Heart left ventricle (tissue), 16 donors: Measurements from ENCODE around the gene C1orf159. TPM values are rescaled to one million over a fixed set of nuclear protein-coding genes. Genes with fewer than 3 reads are reported as not detected.
A peak's percentile ranks its signal among the peaks of the same experiment; 100 is the strongest.
"Not testable (repeated sequence)": the region's sequence is repeated elsewhere in the genome, so short reads cannot be mapped to it uniquely, and the experiment has no call there.

Experiments
- ATAC-seq, 4 donors: fragments of 200-7000 bp; cut with Tn5 transposase; one replicate each; pipeline ENCODE4 v1.9.1; 2020 to 2022; ENCODE audit warnings: moderate library complexity in 4 of 4, mild to moderate bottlenecking in 3 of 4, moderate number of reproducible peaks in 1 of 4
- DNase-seq, 5 donors: peaks; one replicate each; pipeline ENCODE4 v3.0.0-alpha.2; 2020
- H3K27ac ChIP-seq, 12 donors: fragments of 200-600 bp; sonication (generic) in 4 of 12; one replicate each; pipeline versions ENCODE4 v1.5.0 to v1.8.0; 2016 to 2022; ENCODE audit warnings: mild to moderate bottlenecking in 2 of 12
- H3K27me3 ChIP-seq, 9 donors: fragments of 200-600 bp; sonication (generic) in 2 of 9; one replicate each; pipeline versions ENCODE4 v1.5.1 to v1.8.0; 2016 to 2022; ENCODE audit warnings: mild to moderate bottlenecking in 3 of 9
- H3K36me3 ChIP-seq, 9 donors: fragments of 200-600 bp; sonication (generic) in 2 of 9; one replicate each; pipeline versions ENCODE4 v1.5.0 to v1.8.0; 2018 to 2022; ENCODE audit warnings: mild to moderate bottlenecking in 2 of 9
- H3K4me1 ChIP-seq, 12 donors: fragments of 200-600 bp; sonication (generic) in 4 of 12; one replicate each; pipeline versions ENCODE4 v1.5.0 to v1.8.0; 2016 to 2022; ENCODE audit warnings: mild to moderate bottlenecking in 3 of 12
- H3K4me3 ChIP-seq, 12 donors: fragments of 200-600 bp; sonication (generic) in 4 of 12; one replicate each; pipeline versions ENCODE4 v1.5.0 to v1.8.0; 2017 to 2022; ENCODE audit warnings: mild to moderate bottlenecking in 9 of 12, moderate library complexity in 4 of 12
- H3K9me3 ChIP-seq, 12 donors: fragments of 200-600 bp; sonication (generic) in 4 of 12; one replicate each; pipeline versions ENCODE4 v1.5.0 to v1.8.0; 2016 to 2022; ENCODE audit warnings: mild to moderate bottlenecking in 1 of 12
- POLR2A ChIP-seq, 2 donors: fragments of 450-650 bp; IDR thresholded peaks; one replicate each; pipeline ENCODE4 v1.6.1; 2017; ENCODE audit warnings: antibody characterized with exemption in 2 of 2, mild to moderate bottlenecking in 2 of 2, moderate library complexity in 2 of 2
- WGBS, 4 donors: extraction: QIAGEN DNeasy Blood & Tissue Kit in 2 of 4; methylation state at CpG; one replicate each; pipeline versions ENCODE4 v1.1.5 to v1.1.7; 2013 to 2018; 5-methylcytosine and 5-hydroxymethylcytosine counted together
- intact Hi-C, 10 donors: fragments of 100-400 bp; cut with DNase I; formaldehyde crosslinking; loops; one replicate each; pipeline versions ENCODE4 v1.11.1 to v1.14.2; 2022
- polyA plus RNA-seq, 2 donors: library from polyadenylated mRNA; stranded (reverse); fragments of 200-250 nt; gene quantifications; one replicate each; pipeline ENCODE4 v1.2.3, GENCODE V29; 2013
- total RNA-seq, 9 donors: library from RNA; depleted of rRNA in 2 of 9; stranded (reverse); fragments of >200 nt in 2 of 9; fragmentation: NEBNext Ultra II Directional in 3 of 9; extraction: Animal tissue kit (Norgen Biotek cat#: 25700) in 3 of 9; gene quantifications; one replicate each; pipeline versions ENCODE4 v1.1.0 to v1.2.4, GENCODE V29; 2016 to 2023
- TF ChIP-seq, protein P1 (sequence below), 12 donors: fragments of 200-600 bp; sonication (generic) in 4 of 12; IDR thresholded peaks; one replicate each; pipeline versions ENCODE4 v1.5.0 to v1.8.0; 2018 to 2022; ENCODE audit warnings: antibody characterized with exemption in 12 of 12, mild to moderate bottlenecking in 5 of 12
- donor health status: ischemic (EF 13 %, LVEDD 7.1; RV severe dilation, severe dysfunction).
- donor health status: healthy with polysubstance abuse.
- donor health status: DM: no; HTN: yes; CAD: no.
- donor health status: DM: no; HTN: no; CAD: no.
- donor health status: ischemic (EF 25% LVEDD 6.9; RV normal size, moderate dysfunction).
- donor health status: ischemic (EF 25% LVEDD 5.7; RV mildly dilated, moderate dysfunction).
- donor health status: healthy.
- donor health status: DM: yes; HTN: yes; CAD: no.
- donor health status: ischemic (EF 35%, LVEDD 5.7; RV mildly dilated, moderate dysfunction).
- donor health status: nonischemic (EF 11% LVEDD 7.7; RV severe dilation, severe dysfunction).
- donor health status: DM: yes; HTN: yes; CAD: no.
- donor health status: PGD.
- donor health status: ischemic (EF 29% LVEDD 5.4; RV normal size, mild dysfunction).
- donor health status: nonischemic (EF 23%, LVEDD 6.1; RV moderate dilation, normal function).

C1orf159 gene
- total and polyA plus RNA-seq, 11 donors, result 3.7 to 7.2 (median 4.4) TPM

DNA sequence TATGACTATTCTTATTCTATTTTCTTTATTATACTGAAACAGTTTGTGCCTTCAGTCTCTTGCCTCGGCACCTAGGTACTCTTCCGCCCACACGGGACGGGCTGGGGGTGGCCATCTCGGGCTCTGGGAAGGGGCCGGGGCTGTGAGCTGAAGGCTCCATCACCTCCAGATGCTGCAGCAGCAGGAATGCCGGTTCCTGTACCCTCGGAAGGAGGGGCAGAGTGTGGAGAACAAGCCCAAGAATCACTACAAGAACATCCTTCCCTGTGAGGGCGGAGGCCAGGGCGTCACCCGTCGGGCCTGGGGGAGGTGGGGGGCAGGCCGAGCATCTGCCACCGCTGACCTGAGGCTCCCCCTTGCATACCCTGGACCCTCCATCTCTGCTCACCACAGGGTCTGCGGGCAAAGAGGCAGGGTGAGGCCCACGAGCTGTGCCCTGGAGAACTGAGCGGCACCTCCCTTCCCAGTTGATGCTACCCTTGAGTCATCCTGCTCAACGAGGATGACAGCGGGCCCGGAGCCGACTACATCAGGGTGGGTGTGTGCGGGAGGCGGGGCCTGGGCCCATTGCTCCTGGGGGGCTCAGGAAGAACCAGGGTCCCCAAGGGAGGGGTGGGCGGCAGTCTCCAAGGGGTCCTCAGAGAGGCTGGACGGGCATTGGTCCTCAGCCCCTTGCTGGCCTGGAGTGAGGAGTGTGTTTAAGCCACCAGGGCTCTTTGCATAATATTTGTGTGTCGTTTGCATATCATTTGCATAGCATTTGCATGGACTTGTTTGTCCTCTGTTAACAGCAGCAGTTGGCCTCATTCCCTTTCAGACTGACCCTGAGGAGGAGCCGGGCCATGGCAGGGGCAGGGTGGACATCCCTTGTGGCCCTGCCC lies 49.2 kb downstream of the C1orf159 start:
- intact Hi-C loops, result no loop called here
- WGBS, 4 donors, result 63 to 70% (median 66%) methylated on average over 17 to 27 of the region's 27 CpGs
- Histone ChIP-seq H3K36me3 (no peaks in the 10 kb centered on the region), H3K4me1 (peaks cover 0 to 36% (median 15%) of the 10 kb centered on the region in 12 donors), H3K4me3 (no peak overlapping the region), H3K9me3 (no peaks in the 10 kb centered on the region), H3K27me3 (peaks cover 14 to 79% (median 50%) of the 10 kb centered on the region in 9 donors), H3K27ac (no peak overlapping the region)
- DNase-seq (no peak), ATAC-seq (no peak)
- no peak for TF ChIP-seq POLR2A (IDR thresholded peaks at IDR 0.05)
- TF ChIP-seq, protein P1, sequence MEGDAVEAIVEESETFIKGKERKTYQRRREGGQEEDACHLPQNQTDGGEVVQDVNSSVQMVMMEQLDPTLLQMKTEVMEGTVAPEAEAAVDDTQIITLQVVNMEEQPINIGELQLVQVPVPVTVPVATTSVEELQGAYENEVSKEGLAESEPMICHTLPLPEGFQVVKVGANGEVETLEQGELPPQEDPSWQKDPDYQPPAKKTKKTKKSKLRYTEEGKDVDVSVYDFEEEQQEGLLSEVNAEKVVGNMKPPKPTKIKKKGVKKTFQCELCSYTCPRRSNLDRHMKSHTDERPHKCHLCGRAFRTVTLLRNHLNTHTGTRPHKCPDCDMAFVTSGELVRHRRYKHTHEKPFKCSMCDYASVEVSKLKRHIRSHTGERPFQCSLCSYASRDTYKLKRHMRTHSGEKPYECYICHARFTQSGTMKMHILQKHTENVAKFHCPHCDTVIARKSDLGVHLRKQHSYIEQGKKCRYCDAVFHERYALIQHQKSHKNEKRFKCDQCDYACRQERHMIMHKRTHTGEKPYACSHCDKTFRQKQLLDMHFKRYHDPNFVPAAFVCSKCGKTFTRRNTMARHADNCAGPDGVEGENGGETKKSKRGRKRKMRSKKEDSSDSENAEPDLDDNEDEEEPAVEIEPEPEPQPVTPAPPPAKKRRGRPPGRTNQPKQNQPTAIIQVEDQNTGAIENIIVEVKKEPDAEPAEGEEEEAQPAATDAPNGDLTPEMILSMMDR (IDR thresholded peaks at IDR 0.05), result no peak

DNA sequence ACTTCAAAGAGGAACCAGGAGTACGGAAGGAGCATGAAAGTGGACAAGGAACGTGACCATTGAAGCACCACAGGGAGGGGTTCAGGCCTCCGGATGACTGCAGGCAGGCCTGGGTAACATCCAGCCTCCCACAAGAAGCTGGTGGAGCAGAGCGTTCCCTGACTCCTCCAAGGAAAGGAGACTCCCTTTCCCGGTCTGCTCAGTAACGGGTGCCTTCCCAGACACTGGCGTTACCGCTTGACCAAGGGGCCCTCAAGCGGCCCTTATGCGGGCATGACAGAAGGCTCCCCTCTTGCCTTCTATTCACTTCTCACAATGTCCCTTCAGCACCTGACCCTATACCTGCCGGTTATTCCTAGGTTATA lies 50.0 kb downstream of the C1orf159 start:
- H3K36me3 ChIP-seq, ATAC-seq, H3K9me3 ChIP-seq, H3K27ac ChIP-seq, DNase-seq, H3K4me3 ChIP-seq, intact Hi-C loops: not testable (repeated sequence)
- Histone ChIP-seq H3K4me1 (peaks cover 0 to 36% (median 15%) of the 10 kb centered on the region in 12 donors), H3K27me3 (peaks cover 18 to 82% (median 57%) of the 10 kb centered on the region in 9 donors)
- WGBS, 4 donors, result 57 to 67% (median 64%) methylated on average over 11 of the region's 11 CpGs

DNA sequence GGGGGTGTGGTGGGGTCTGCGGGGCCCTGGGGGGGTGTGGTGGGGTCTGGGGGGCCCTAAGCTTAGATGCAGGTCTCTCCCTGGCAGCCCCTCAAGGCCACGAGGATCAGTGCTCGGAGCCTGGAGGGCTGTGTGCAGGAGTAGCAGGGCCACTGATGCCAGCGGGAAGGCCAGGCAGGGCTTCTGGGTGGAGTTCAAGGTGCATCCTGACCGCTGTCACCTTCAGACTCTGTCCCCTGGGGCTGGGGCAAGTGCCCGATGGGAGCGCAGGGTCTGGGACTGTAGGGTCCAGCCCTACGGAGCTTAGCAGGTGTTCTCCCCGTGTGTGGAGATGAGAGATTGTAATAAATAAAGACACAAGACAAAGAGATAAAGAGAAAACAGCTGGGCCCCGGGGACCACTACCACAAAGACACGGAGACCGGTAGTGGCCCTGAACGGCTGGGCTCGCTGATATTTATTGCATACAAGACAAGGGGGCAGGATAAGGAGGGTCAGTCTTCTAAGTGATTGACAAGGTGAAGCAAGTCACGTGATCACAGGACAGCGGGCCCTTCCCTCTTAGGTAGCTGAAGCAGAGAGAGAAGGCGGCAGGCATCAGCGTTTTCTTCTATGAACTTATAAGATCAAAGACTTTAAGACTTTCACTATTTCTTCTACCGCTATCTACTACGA lies 50.5 kb downstream of the C1orf159 start:
- no peak for TF ChIP-seq POLR2A (IDR thresholded peaks at IDR 0.05)
- TF ChIP-seq, protein P1 (IDR thresholded peaks at IDR 0.05), result no peak
- no peaks in the 10 kb centered on the region for H3K36me3 ChIP-seq
- no peak for ATAC-seq
- DNase-seq, result no peak
- intact Hi-C loops, result no loop called here
- H3K4me1 ChIP-seq, result peaks cover 0 to 36% (median 15%) of the 10 kb centered on the region in 12 donors
- H3K27ac ChIP-seq, result no peak overlapping the region
- peaks cover 22 to 82% (median 58%) of the 10 kb centered on the region in 9 donors for H3K27me3 ChIP-seq
- no peak overlapping the region for H3K4me3 ChIP-seq
- WGBS, 4 donors, result 68 to 74% (median 71%) methylated on average over 16 to 20 of the region's 20 CpGs
- H3K9me3 ChIP-seq, result no peaks in the 10 kb centered on the region

DNA sequence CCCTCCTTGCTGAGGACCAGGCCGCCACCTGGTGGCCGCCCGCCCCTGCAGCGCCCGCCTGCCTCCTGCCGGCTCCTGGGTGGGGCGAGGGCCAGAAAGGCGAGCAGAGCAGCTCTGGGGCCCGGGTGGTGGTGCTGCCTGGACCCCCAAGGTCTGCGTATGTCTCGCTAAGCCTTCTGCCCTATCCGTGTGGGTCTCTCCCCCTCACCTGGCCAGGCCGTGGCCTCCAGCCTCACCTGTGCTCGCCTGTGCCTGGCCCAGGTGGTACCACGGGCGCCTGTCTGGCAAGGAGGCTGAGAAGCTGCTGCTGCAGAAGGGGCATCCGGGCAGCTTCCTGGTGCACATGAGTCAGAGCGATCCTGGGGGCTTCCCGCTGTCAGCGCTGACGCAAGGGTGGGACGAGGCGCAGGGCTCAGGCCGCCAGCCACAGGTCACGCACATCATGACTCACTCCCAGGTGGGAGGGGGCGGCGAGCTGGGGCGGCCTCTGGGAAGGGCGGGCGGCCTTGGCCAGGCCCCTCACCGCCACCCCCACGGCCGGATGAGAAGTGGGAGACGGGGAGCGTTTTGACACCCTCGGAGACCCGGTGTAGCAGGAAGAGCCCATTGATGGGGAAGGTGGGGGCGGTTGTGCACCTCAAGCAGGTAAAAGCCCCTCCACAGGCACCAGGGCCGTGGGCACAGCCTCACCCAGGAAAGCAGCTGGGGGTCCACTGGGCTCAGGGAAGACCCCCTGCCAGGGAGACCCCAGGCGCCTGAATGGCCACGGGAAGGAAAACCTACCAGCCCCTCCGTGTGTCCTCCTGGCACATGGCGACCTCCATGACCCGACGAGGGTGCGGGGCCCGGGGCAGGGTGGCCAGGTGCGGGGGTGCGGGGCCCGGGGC lies 51.7 kb downstream of the C1orf159 start:
- H3K4me3 ChIP-seq, result no peak overlapping the region
- TF ChIP-seq, protein P1 (IDR thresholded peaks at IDR 0.05), result peak; percentile 82 to 96 (median 87)
- no peak for TF ChIP-seq POLR2A (IDR thresholded peaks at IDR 0.05)
- no peaks in the 10 kb centered on the region for H3K9me3 ChIP-seq
- DNase-seq (peak; percentile 52 to 83 (median 63)), ATAC-seq (peak; percentile 49 to 70 (median 60))
- H3K4me1 ChIP-seq, result peaks cover 0 to 41% (median 18%) of the 10 kb centered on the region in 12 donors
- no peaks in the 10 kb centered on the region for H3K36me3 ChIP-seq
- no peak overlapping the region for H3K27ac ChIP-seq
- 17 to 22% (median 19%) methylated on average over 23 to 50 of the region's 50 CpGs; no CpG with 5 or more reads in 1 of the 4 donors for WGBS, 4 donors
- H3K27me3 ChIP-seq, result peaks cover 28 to 82% (median 58%) of the 10 kb centered on the region in 9 donors
- intact Hi-C loops, result loop anchor here (1.0 to 5.0 kb wide), 7 partner anchors 37 to 82 kb away; partner anchors contain the start of genes AGRN (in 3 of the 10) and PERM1 (in 1 of the 10)
